Activated CD8-positive, alpha-beta memory T cell treated with anti-CD3 and anti-CD28 coated beads, Interleukin-2, amount 50 U/mL, for 48 hours (primary cell): ENCODE results near the gene XRCC3.

Source experiments
- DNase-seq: peaks from one replicate; pipeline ENCODE4 v3.0.0-alpha.2; 2020

The XRCC3 gene

DNA sequence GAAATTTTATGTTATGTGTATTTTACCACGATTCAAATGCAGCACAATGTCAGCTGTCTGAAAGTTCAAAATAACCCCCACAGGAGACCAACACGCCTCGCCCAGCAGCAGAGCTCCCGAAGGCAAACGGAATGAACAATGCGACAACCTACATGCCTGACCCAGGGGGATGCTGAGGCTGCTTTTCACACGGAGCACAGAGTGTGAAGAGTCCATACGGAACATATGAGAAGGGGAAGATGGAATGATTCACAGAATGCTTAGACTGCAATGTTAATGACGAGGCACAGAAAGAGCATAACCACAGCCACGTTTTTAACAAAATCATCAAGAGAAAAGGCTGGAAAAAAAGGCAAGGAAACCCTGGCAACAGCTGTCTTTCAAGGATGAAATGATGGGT lies 22.9 kb upstream of the XRCC3 start:
- no peak for DNase-seq

DNA sequence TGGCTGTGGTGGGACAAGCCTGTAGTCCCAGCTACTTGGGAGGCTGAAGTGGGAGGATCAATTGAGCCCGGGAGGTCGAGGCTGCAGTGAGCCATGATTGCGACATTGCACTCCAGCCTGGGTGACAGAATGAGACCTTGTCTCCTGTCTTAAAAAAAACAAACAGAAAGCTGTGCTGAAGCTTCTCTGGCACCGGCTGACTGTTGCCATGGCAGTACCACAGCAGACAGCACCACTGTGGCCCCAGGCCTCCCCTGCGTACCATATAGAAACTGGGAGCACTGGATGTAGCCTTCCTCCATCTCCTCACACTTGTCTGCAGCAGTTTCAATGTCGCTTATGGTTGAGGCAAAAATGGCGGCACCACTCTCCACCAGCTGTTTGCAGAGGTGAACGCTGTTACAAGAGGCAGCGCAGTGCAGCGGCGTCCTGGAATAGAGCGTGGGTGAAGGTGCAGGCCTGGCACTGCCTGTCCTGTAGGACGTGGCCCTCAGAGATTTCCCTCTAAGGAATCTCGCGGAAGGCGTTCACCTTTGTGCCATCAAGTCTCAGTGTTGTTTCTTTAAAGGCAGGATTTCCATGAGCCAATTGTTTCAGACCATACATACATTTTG lies 22.3 kb upstream of the XRCC3 start:
- no peak for DNase-seq

- no peak for DNase-seq
Observed at GRCh38 chr14:103736546-103737431, 21.5 kb upstream of the XRCC3 start.

DNA sequence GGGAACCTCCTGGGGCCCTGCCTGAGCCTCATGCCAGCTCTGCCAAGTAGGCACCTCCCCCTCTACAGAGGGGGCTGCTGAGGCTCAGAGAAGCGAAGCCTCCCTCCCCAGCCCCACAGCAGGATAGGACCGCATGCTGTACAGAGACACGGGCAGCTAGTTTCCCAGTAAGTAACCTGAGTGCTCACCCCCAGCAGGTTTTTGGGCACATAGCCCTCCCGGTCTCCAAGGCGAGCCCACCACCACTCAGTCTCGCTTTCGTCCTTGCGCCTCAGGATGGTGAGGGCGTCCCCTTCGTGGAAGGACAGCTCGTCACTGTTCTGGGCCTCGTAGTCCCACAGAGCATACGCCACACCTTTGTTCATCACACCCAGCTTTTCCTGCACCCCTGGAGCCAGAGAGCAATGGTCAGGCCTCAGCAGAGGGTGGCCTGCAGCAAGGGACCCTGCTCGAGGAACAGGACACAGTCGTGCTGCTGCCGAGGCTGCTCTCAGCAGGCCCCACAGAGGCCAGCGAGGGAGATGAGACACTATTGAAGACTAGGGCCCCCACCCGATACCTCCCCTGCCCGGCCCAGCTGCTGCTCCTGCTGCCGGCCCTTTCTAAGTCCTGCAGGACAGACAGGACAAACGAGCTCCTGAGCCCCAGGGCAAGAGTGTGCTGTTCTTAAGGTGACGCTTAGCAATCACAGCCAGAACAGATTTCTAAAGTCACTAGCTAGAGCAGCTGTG lies 20.7 kb upstream of the XRCC3 start:
- DNase-seq, result no peak

GRCh38 chr14:103735439-103735814 lies 20.2 kb upstream of the XRCC3 start:
- DNase-seq, result no peak

DNA sequence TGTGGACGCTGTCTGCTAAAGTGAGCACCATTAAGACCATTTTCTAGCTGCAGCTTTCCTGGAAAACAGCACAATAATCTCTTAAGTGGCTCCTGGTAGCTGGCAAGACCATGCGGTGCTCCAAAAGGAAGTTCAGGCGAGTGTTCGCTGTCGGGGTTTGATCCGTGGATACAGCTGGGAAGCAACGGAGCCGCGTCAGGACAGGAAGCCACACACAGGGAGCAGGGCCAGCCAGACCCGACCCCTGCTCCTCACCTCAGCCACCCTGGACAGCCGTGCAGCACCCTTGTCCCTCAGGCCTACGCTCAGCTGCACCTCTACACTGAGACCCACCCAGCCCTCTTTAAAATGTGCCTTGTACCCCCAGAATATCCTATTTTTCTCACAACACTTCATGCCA lies 19.8 kb upstream of the XRCC3 start:
- DNase-seq, result no peak

DNA sequence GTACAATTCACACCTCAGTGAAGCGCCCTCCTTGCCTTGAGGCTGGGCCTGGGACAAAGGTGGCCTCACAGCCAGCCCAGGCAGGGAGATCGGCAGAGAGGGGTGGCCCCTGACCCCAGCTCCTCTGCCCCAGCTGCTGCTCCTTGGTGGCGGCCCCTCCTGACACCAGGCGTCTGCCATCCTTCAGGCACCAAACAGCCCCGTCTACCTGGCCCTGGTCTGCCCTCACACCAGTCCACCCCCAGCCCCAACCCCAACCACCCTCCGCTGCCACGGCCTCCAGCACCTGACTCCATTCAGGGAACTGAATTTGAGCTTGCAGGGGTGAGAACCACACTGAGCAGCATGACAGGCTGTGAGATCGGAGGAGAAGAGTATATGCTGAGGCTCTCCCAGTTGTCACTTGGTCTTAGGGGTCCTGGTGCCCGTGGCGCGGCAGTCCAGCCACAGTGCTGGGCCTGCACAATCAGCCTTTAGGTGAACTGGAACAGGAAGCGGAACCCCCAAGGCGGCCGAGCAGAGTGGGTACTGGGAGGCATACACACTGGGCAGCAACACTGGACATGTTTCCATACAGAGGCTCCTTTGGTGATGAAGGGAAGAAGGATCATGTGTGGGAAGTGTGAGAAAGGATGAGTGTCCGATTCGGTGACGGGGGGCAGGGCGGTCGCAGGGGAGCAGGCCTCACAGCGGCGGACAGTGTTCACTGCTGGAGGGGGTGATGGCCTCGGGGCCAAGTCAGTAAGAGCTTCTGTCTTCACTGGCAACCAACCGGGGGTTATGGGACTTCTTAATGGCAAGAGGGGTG lies 19.0 kb upstream of the XRCC3 start:
- no peak for DNase-seq

GRCh38 chr14:103733651-103734050 lies 18.4 kb upstream of the XRCC3 start:
- DNase-seq, result no peak

DNA sequence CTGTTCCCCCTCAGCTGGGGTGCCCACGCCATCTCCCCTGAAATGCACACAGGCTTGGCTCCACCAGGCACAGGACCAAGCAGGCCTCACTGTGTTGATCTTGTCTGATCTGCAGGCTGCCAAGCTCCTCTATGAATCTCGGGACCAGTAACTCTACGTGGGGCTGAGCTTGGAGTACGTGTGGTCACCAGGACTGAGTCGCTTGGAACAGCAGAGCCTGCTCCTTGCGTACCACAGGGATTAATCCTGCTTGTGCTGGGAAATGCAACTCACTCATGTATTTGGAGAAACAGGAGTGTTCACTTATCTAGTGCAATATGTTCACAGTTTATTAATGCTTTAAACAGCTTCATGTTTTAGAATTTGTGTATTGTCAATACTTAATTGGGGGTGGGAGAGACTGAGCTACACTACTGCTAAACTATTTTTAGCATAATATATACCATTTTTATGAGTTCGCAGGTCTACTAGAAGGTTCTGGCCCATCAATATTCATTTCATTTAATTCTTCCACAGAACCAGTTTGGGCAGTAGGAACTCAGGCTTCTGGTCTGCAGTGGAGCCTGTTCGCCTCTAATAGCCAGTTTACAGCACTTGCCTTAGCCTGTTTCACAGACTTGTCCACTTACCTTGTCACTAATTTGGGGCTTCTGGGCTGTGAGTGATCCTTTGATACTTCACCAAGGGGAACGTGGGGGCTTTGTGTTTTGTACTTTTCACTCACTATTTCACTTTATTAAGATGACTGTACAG lies 17.8 kb upstream of the XRCC3 start:
- DNase-seq, result no peak

GRCh38 chr14:103731916-103732867 lies 16.9 kb upstream of the XRCC3 start:
- DNase-seq, result no peak

DNA sequence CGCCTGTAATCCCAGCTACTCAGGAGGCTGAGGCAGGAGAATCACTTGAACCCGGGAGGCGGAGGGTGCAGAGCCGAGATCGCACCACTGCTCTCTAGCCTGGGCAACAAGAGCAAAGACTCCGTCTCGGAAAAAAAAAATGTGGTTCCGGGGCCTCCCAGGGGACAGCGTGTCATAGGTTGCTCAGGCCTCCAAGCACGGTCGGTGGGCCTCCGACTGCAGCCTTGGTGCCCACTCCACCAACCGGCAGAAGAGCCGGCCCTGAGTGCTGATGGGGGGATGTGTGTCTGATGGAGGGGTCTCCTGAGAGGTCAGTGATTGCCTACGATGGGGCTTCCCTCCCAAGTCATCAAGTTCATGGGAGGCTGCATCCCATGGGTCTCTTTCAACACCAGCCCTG lies 16.2 kb upstream of the XRCC3 start:
- no peak for DNase-seq

DNA sequence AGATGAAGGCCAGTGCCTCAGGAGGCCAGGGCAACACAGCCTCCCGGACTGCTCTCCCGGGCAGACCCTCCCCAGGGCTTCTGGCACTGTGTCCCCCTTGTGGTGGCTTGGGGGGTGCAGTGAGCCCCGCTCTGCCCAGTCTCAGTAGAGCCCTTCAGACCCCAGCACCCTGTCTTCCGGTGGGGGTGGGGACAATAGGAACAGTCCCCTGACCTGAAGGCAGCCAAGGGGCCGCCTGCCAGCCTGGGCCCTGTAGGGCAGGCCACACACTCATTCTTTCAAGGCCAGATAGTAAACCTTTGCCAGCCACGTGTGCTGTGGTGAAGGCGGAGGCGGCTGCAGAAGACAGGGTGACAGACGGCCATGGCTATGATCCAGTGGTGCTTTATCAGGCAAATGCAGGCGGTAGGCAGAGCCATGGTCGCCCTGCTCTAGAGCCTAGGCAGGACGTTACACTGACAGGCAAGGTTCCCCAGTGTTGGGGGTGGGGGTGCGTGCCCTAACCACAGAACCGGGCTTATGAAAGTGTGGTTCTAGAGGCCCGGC lies 15.3 kb upstream of the XRCC3 start:
- DNase-seq, result no peak

GRCh38 chr14:103729496-103730448 lies 14.5 kb upstream of the XRCC3 start:
- no peak for DNase-seq

DNA sequence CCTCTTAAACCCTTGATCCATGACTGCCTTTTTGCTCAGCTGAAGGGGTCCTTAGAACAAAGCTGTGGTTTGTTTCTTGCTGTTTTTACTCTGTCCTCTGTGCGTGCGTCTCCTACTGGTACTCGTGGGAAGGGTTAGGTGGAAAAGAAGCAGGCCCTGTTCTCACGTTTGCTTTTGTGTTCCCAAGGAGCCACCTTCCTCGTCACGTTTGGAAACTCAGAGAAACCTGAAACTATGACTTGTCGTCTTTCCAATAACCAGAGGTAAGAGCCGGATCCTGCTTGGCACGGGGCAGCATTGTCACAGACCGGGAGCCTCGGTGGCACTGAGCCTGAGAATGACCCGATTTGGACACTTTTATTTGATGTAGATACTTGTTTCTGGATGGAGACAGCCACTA lies 13.5 kb upstream of the XRCC3 start:
- no peak for DNase-seq

- no peak for DNase-seq
Observed at GRCh38 chr14:103728141-103728540, 12.9 kb upstream of the XRCC3 start.

GRCh38 chr14:103727313-103727980 lies 12.2 kb upstream of the XRCC3 start:
- DNase-seq, result no peak

DNA sequence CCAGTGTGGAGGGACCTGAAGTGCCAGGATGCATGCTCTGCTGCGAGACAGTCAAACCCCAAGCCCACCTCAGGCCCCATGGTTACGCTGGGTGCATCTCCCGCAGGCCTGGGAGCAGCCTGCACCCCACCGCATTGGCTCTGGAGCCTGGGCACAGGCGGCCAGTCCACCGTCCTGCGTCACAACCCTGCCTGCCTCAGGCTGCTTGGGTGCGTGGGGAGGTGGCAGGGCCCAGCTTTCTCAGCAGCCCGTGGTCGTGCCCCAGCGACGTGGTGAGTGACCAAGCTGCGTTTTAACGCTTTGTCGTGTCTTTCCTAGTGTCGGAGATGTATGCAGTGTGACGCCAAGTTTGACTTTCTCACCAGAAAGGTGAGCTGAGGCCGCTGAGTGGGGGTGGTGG lies 11.2 kb upstream of the XRCC3 start:
- no peak for DNase-seq

DNA sequence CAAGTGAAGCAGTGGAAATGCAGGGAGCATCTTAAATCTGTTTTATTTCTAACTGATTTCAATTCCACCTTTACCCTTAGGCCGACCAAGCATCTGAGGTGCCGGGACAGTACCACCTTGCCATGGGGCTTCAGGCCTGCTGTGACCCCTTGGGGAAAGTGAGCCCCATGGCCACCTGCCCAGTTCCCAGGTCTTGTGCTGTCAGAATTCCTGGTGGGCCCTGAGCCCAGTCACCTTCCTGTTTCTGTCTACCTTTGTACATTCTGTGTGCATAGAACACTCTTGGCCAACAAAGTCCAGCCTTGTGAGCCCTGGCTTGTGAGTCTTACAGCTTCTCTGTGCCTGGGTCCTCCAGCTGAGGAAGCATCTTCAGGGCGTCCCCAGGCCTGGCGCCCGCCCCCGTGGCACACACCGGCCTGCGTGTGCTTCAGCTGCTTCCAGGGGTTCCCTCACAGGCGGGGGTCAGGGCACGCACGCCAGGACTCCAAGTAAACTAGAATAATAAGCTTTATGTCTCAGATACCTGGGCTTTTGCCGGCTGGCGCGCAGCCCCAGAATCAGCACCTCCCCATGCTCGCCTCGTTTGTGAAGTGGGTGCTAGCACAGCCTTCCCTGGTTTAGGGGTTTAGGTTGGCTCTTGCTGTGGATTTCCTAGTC lies 10.6 kb upstream of the XRCC3 start:
- no peak for DNase-seq
